ENCODE data around the gene STEAP1B.

The STEAP1B gene

GRCh38 chr7:22372863-22373262 is 127.1 kb downstream of the STEAP1B start:
- Histone ChIP-seq H3K4me3 (ENCODE audit: low read depth, low read length) (no peak overlapping the region), H3K9ac (ENCODE audit: low read depth, low read length) (no peak overlapping the region), H3K9me3 (ENCODE audit: control insufficient read depth, insufficient read depth, low read length) (no peaks in the 10 kb centered on the region), H3K36me3 (ENCODE audit: control insufficient read depth, insufficient read depth, low read length) (no peaks in the 10 kb centered on the region), H3K4me1 (ENCODE audit: control insufficient read depth, insufficient read depth, low read length) (no peaks in the 10 kb centered on the region), H3K27me3 (ENCODE audit: control insufficient read depth, insufficient read depth, low read length) (no peaks in the 10 kb centered on the region)

GRCh38 chr7:22371878-22372277 is 128.1 kb downstream of the STEAP1B start:
- Histone ChIP-seq H3K9ac (ENCODE audit: low read depth, low read length) (no peak overlapping the region), H3K4me3 (ENCODE audit: low read depth, low read length) (no peak overlapping the region), H3K9me3 (ENCODE audit: control insufficient read depth, insufficient read depth, low read length) (no peaks in the 10 kb centered on the region), H3K36me3 (ENCODE audit: control insufficient read depth, insufficient read depth, low read length) (no peaks in the 10 kb centered on the region), H3K27me3 (ENCODE audit: control insufficient read depth, insufficient read depth, low read length) (no peaks in the 10 kb centered on the region), H3K4me1 (ENCODE audit: control insufficient read depth, insufficient read depth, low read length) (no peaks in the 10 kb centered on the region)

All from iPS-15b (cell line).